GM23248 (cell line): ENCODE data around the gene ADGRD1.

Source experiments
- EZH2 ChIP-seq: fragments of 200-600 bp; sonication (generic); IDR thresholded peaks from 2 replicates; pipeline ENCODE4 v1.6.1; 2018; ENCODE audit warnings: antibody characterized with exemption, mild to moderate bottlenecking; ENCODE audit not compliant: insufficient read depth, poor library complexity, severe bottlenecking
- EZH2phosphoT487 ChIP-seq: fragments of 200-600 bp; sonication (generic); IDR thresholded peaks from 2 replicates; pipeline ENCODE4 v1.6.1; 2018; ENCODE audit warnings: antibody characterized with exemption, moderate library complexity, mild to moderate bottlenecking, low read depth; ENCODE audit not compliant: insufficient read depth

DNA sequence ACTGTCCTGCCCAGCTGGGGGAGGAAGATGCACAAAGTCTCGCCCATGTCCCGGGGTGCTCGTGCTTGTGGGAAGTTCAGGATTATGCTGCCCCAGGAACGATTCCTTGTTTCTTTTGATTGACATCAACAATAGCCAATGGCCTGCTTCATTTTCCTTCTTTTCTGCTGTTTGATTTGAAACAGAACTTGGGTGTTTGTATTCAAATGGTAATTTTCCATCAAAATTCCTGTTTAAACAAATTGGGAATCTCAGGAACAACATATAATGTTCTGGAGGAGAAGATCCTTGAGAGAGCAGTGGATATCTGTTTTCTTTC, 97.4 kb downstream of the ADGRD1 start:
- no peak for TF ChIP-seq EZH2
- TF ChIP-seq EZH2phosphoT487: no peak
